ENCODE data around the gene MIPOL1.
"Not testable (repeated sequence)": the region's sequence is repeated elsewhere in the genome, so short reads cannot be mapped to it uniquely, and the experiment has no call there.

The MIPOL1 gene

GRCh38 chr14:37284760-37285159 is 87.0 kb downstream of the MIPOL1 start:
- TF ChIP-seq, protein P1, sequence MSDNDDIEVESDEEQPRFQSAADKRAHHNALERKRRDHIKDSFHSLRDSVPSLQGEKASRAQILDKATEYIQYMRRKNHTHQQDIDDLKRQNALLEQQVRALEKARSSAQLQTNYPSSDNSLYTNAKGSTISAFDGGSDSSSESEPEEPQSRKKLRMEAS (IDR thresholded peaks at IDR 0.05; ENCODE audit: low read depth, low read length), result no peak
- TF ChIP-seq POLR2A (IDR thresholded peaks at IDR 0.05; ENCODE audit: extremely low read depth, insufficient read length) (no peak), MYC (IDR thresholded peaks at IDR 0.05; ENCODE audit: low read depth, low read length) (no peak)
- TF ChIP-seq, protein P2, sequence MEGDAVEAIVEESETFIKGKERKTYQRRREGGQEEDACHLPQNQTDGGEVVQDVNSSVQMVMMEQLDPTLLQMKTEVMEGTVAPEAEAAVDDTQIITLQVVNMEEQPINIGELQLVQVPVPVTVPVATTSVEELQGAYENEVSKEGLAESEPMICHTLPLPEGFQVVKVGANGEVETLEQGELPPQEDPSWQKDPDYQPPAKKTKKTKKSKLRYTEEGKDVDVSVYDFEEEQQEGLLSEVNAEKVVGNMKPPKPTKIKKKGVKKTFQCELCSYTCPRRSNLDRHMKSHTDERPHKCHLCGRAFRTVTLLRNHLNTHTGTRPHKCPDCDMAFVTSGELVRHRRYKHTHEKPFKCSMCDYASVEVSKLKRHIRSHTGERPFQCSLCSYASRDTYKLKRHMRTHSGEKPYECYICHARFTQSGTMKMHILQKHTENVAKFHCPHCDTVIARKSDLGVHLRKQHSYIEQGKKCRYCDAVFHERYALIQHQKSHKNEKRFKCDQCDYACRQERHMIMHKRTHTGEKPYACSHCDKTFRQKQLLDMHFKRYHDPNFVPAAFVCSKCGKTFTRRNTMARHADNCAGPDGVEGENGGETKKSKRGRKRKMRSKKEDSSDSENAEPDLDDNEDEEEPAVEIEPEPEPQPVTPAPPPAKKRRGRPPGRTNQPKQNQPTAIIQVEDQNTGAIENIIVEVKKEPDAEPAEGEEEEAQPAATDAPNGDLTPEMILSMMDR (IDR thresholded peaks at IDR 0.05; ENCODE audit: low read depth, low read length), result no peak
- H3K4me3 ChIP-seq (ENCODE audit: low read depth, low read length), result no peak overlapping the region
- no peak for DNase-seq (ENCODE audit: low read depth)

- TF ChIP-seq, protein P2 (IDR thresholded peaks at IDR 0.05; ENCODE audit: low read depth, low read length), result no peak
- TF ChIP-seq, protein P1 (IDR thresholded peaks at IDR 0.05; ENCODE audit: low read depth, low read length), result no peak
- no peak for TF ChIP-seq POLR2A (IDR thresholded peaks at IDR 0.05; ENCODE audit: extremely low read depth, insufficient read length)
- TF ChIP-seq MYC (IDR thresholded peaks at IDR 0.05; ENCODE audit: low read depth, low read length), result no peak
- no peak for DNase-seq (ENCODE audit: low read depth)
- no peak overlapping the region for H3K4me3 ChIP-seq (ENCODE audit: low read depth, low read length)
Measured at GRCh38 chr14:37285220-37285619, 87.5 kb downstream of the MIPOL1 start.

DNA sequence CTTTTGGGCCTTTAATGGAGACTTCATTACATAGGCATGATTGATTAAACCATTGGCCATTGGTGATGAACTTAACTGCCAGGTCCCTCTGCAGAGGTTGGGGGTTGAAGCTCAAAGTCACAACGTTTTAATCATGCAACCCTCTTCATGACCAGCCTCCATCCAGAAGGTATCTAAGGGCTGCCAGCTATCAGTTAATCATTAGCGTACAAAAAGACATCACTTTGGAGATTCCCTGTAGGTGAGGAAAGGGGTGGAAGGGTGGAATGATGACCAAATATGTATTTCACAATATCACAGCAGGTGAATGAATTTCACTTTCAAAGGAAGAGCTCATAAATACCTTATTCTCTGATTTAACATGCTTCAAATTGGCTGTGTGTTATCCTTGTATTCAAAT is 92.0 kb downstream of the MIPOL1 start:
- DNase-seq (ENCODE audit: low read depth), result no peak
- no peak for TF ChIP-seq MYC (IDR thresholded peaks at IDR 0.05; ENCODE audit: low read depth, low read length)
- no peak for TF ChIP-seq POLR2A (IDR thresholded peaks at IDR 0.05; ENCODE audit: extremely low read depth, insufficient read length)
- TF ChIP-seq, protein P1 (IDR thresholded peaks at IDR 0.05; ENCODE audit: low read depth, low read length), result no peak
- TF ChIP-seq, protein P2 (IDR thresholded peaks at IDR 0.05; ENCODE audit: low read depth, low read length), result no peak
- no peak overlapping the region for H3K4me3 ChIP-seq (ENCODE audit: low read depth, low read length)

DNA sequence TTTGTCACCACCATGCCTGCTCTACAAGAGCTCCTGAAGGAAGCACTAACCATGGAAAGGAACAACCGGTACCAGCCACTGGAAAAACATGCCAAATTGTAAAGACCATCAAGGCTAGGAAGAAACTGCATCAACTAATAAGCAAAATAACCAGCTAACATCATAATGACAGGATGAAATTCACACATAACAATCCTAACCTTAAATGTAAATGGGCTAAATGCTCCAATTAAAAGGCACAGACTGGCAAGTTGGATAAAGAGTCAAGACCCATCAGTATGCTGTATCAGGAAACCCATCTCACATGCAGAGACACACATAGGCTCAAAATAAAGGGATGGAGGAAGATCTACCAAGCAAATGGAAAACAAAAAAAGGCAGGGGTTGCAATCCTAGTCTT is 97.5 kb downstream of the MIPOL1 start:
- H3K4me3 ChIP-seq (ENCODE audit: low read depth, low read length); DNase-seq (ENCODE audit: low read depth): not testable (repeated sequence)

DNA sequence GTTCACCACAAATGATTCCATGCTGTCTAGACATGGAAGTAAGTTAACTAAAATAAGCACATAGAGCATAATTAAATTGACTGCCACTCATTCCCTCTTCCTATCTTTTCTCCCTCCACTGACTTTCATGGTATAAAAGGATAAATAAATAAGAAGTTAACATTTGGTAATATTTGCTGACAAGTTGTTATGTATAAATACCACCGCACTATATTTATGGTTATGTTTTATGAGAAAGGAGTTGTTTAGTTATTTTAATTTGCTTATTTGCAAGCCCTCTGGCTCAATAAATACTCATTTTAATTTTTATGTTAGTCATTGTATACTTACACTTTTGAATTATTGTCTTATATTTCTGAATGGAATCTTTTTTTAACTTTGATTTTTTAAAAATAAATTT is 113.5 kb downstream of the MIPOL1 start:
- no peak for DNase-seq (ENCODE audit: low read depth)
- TF ChIP-seq POLR2A (IDR thresholded peaks at IDR 0.05; ENCODE audit: extremely low read depth, insufficient read length), result no peak
- TF ChIP-seq, protein P1 (IDR thresholded peaks at IDR 0.05; ENCODE audit: low read depth, low read length), result no peak
- TF ChIP-seq, protein P2 (IDR thresholded peaks at IDR 0.05; ENCODE audit: low read depth, low read length), result no peak
- no peak for TF ChIP-seq MYC (IDR thresholded peaks at IDR 0.05; ENCODE audit: low read depth, low read length)
- no peak overlapping the region for H3K4me3 ChIP-seq (ENCODE audit: low read depth, low read length)

GRCh38 chr14:37318938-37319337 is 121.2 kb downstream of the MIPOL1 start:
- DNase-seq (ENCODE audit: low read depth), result no peak
- H3K4me3 ChIP-seq (ENCODE audit: low read depth, low read length), result no peak overlapping the region
- no peak for TF ChIP-seq MYC (IDR thresholded peaks at IDR 0.05; ENCODE audit: low read depth, low read length)
- no peak for TF ChIP-seq POLR2A (IDR thresholded peaks at IDR 0.05; ENCODE audit: extremely low read depth, insufficient read length)
- TF ChIP-seq, protein P2 (IDR thresholded peaks at IDR 0.05; ENCODE audit: low read depth, low read length), result no peak
- TF ChIP-seq, protein P1 (IDR thresholded peaks at IDR 0.05; ENCODE audit: low read depth, low read length), result no peak
